NCI-H82 (cell line): Measurements from ENCODE around the gene RAD51B.

Source experiments
- DNase-seq: peaks from one replicate; lab custom pipeline; 2025; lab: John Stamatoyannopoulos, UW

Gene RAD51B

GRCh38 chr14:68532496-68532895 lies 712.9 kb downstream of the RAD51B start:
- no peak for DNase-seq

DNA sequence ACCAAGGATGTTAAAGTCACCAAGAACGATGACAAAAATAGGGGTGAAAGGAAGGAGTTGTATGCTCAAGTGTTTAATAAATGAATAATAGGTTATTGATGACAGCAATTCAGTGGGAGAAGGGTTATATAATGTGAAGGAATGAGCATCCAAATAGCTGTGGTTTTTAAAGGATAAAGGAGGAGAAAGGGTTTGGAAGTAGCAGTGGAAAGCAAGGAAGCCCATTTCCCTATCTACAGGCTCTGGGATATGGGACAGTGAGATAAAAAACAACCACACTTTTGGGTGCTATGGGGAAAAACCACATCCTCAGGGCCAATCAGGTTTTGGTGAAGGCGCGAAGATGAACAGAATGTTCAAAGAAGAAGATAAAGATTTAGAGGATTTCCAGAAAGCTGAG lies 714.7 kb downstream of the RAD51B start:
- DNase-seq, result no peak

DNA sequence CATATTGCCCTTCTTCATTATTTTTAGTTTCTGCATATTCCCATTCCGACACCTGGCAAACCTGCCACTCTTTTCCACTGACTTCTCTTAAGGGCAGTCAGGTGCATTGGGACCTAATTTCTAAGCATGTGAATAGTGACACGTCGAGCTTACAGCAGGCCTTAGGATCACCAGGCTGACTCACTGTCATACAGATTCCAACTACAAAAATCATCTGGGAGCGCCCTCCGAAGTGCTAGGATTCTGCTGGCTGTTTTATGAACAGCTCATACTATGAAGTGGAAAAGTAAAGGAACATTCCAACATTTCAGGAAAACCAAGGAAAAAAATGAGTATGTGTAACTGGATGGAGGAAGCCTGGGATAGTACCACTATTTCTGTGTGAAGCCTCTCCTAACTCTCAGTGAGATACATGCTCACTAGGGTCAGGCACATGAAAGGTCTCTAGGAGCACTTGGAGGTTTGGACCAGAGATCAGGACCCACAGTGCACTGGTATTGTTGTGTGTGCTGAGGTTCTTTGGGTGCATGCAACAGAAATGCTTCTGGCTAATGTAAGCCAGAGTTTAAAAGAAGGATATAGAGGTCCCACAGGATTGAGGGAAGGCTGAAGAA lies 715.9 kb downstream of the RAD51B start:
- no peak for DNase-seq

DNA sequence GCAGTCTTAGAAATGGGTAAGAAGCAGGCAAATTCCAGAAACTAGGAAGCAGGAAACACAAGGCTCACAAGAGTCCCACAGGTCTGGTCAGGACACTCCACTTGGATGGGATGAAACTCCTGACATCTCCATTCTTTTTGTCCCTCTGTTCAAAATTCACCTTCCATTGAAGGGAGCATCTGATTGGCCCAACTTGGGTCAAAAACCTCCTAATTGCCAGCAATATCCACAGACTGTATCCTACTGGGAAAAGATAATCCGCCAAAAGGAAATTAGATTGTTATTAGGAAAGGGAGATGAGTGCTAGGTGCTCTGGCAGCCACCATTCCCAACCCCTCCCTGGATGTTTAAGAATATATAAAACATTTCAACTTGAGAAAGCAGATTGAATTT lies 716.4 kb downstream of the RAD51B start:
- no peak for DNase-seq

GRCh38 chr14:68538639-68539038 lies 719.1 kb downstream of the RAD51B start:
- DNase-seq, result no peak

DNA sequence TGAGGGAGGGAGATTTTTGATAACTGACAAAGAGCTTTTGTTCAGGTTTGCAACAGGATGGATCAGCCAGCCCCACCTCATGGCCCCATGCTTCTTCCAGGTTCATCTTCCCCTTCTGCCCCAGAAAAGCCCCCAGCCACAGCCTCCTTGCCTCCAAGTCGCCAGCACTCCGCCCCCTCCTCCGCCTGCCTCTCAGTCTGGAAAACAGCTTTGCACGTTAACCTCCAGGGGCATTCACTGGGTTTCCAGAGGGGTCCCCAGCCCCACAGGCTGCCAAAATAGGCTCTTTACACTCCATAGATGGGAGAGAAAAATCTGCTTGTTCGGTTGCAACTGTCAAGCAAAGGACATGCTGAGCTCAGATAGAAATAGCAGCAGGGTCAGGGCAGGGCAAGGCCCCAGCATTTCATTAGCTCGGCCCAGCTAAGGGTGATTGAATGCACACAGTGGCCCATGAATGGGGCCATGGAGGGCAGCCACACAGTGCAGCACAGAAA lies 719.7 kb downstream of the RAD51B start:
- no peak for DNase-seq

GRCh38 chr14:68539789-68540188 lies 720.2 kb downstream of the RAD51B start:
- no peak for DNase-seq

- DNase-seq, result no peak
Measured at GRCh38 chr14:68541178-68541896, 721.8 kb downstream of the RAD51B start.

DNA sequence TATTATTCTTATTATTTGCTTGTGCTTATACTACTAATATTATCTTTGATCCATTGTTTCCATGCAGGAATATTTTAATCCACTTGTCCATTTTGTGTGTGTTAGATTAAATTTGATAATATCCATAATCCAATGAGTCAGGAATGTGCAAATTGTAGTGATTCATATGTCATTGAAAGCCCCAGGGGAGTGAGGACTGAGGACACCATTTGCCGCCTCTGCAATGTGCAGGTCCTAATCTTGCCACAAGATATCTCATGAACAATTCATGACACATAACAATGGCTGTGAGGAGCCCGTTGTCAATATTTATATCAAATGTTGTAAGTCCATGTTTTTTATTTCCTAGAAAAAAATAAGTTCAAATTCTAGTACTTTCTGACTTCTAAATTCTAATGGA lies 722.8 kb downstream of the RAD51B start:
- no peak for DNase-seq

- no peak for DNase-seq
Measured at GRCh38 chr14:68543516-68543915, 723.9 kb downstream of the RAD51B start.

DNA sequence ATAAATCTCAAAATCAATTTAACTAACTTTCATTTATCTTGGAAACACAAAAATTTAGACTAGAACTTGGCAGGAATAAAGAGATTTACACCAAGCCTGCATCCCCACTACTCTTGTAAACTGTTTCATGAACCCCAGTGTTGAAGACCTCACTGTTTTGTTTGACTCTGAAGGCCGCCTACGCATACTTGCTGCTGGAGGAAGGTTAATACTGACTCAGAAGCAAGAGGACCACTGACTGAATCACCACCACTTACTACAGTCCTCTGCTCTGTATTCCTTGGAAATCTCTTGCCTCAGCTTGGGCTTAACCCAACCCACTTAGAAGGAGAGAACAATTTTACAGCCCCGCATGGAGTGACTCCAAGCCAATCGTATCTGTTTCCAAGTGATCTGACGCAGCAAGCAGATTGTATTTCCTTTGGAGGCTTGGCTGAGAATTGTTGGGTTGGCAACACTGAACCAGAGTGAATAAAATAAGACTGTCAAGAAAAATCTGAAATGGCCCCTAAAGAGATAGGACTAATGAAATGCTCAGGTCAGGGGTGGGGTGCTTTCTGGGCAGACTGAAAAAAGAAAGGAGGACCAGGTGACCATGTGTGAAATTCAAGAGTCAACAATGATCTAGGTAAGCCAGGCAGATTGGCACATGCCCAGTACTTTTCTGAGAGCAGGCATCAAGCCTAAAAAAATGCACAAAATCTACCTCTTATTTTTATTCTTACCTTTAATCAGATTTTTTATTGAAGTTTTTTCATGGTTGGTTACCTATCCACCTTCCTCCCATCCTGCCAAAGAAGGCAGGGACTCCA lies 724.7 kb downstream of the RAD51B start:
- DNase-seq, result no peak

DNA sequence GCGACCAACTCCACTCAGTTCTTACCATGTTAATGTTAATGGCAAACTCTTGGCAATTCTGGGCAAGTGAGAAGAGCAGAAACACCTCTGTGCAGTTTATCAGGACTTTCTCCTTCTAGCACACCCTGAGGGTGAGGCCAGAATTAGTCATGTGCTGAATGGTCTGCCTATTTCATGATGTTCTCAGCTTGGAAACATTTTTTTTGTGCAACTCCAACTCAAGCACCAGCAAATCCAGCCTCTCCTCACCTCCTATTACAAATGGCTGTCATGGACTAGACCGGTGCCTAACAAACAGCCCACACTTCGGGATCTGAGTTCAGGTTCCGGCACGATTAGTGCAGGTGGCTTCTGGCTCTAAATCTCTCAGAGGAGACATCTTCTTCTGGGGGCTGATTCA lies 727.3 kb downstream of the RAD51B start:
- no peak for DNase-seq

DNA sequence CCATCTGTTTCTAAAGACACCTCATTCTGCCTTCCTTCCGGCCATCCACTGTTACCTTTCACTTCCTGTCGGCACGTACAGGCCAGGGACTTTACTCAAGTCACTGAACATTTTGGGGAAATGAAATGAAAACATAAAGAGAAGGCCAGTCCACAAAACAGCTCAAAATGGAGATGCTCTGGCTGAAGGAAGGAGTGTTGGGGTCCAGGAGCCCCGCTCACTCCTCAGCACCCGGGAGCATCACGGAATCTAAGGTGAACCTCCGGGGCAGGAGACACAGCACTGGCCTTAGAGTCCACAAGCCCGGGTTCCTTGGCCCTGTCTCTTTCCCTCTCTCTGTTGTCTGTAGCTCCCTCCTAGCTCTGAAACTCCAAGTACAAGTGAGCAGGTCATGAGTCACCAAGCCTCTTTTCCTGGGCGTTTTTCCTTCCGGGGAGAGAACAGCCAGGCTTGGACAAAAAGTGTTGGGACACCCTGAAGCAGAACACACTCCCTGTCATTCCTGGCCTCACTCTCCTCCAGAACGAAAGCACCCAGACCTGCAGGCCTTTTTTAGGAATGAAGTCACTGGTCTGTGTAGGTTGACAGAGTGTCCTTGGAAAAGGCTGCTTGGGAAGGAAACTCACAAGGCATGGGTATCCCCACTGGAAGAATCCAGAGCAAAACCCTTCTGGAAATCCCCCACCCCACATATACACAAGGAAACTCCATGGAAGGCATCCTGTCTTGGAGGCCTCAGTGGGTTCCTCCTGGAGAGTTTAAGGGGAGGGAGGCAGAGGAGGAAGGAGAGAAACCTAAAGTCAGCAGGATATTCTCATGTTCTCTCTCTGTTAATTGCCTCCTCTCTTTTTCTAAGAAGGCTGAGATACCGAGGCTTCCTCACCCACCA lies 728.0 kb downstream of the RAD51B start:
- DNase-seq, result no peak

- no peak for DNase-seq
Measured at GRCh38 chr14:68548194-68549076, 728.9 kb downstream of the RAD51B start.

DNA sequence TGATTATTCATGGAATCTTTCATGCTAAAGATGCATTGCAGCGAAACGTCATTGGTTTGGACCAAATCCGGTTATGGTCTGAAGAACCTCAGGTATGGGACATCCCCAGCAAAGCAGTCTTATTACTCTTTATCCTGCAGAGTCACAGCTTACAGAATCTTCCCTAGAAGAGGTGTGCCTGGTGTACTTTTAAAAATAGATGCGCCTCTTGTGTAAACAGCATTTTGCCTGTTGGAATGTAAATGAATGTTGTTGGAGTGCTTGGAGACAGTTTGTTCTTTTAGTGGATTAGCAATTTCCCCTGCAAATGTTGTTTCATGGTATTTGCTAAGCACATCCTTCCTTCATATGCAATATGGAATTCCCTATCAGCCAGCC lies 730.7 kb downstream of the RAD51B start:
- DNase-seq, result no peak

GRCh38 chr14:68551045-68551683 lies 731.6 kb downstream of the RAD51B start:
- no peak for DNase-seq

GRCh38 chr14:68552075-68552474 lies 732.5 kb downstream of the RAD51B start:
- no peak for DNase-seq

DNA sequence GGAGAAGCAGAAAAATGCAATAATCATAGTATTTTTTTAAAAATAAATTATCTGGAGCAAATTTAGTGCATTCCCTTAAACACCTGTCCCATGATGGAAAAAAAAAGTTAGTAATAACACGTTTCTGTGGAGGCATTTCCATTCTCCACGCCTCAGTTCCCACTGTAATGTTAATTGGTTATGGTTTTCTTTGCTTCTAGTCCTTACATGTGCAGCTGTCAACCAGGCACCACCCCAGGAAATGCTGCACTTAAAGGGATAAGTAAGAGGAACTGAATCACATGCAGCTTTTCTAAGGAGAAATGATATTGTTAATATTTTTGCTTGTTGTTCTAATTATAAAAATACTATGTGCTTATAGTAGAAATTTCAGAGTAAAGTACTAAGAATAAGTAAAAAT lies 733.0 kb downstream of the RAD51B start:
- peak; percentile 10 for DNase-seq

- DNase-seq, result no peak
Measured at GRCh38 chr14:68553311-68553710, 733.7 kb downstream of the RAD51B start.

DNA sequence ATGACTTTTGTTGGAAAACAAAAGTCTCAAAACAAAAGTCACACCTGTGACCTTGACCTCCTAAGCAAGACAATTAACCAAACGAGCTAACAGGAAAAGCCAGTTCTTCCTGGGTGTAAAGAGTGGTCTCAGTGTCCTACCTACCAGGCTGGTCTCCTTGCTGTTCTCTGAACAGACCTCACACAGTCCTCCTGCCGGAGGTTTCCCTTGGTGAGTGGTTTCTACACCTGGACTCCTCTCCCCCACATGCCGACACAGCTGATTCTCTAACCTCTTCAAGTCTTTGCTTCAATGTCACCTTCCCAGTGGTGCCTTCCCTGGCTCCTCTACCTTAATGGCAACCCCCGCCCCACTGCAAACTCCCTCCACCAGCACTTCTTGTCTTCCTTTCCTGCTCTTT lies 734.7 kb downstream of the RAD51B start:
- DNase-seq, result no peak
